GM23338 (cell line): ENCODE data around the gene SLC1A3. TPM values are rescaled to one million over a fixed set of nuclear protein-coding genes. Genes with fewer than 3 reads are reported as not detected.

Source experiments
- ATAC-seq: fragments of 200-7000 bp; cut with Tn5 transposase; 3 replicates; pipeline ENCODE4 v1.9.1; 2020
- DNase-seq: peaks from one replicate; pipeline ENCODE4 v3.0.0-alpha.2; 2015; ENCODE audit warnings: low spot score
- H2AFZ ChIP-seq: fragments of 200-600 bp; sonication (generic); 2 replicates; pipeline ENCODE4 v1.8.0; 2016; ENCODE audit warnings: antibody characterized with exemption, mild to moderate bottlenecking, moderate library complexity
- H3F3A ChIP-seq: fragments of 200-600 bp; sonication (generic); replicated peaks from 2 replicates; pipeline ENCODE4 v1.8.0; 2017; ENCODE audit warnings: antibody characterized with exemption, mixed run types, low read depth
- H3K27ac ChIP-seq: fragments of 200-600 bp; sonication (generic); 2 replicates; pipeline ENCODE4 v1.6.1; 2016; ENCODE audit warnings: low read depth
- H3K27me3 ChIP-seq: fragments of 200-600 bp; sonication (generic); 2 replicates; pipeline ENCODE4 v1.8.0; 2016; ENCODE audit warnings: mild to moderate bottlenecking, mixed run types, moderate library complexity; ENCODE audit not compliant: insufficient read depth
- H3K36me3 ChIP-seq: fragments of 200-600 bp; sonication (generic); 2 replicates; pipeline ENCODE4 v1.8.0; 2016; ENCODE audit warnings: mild to moderate bottlenecking; ENCODE audit not compliant: insufficient read depth
- H3K4me1 ChIP-seq: fragments of 200-600 bp; sonication (generic); 2 replicates; pipeline ENCODE4 v1.8.0; 2016; ENCODE audit warnings: mild to moderate bottlenecking, moderate library complexity; ENCODE audit not compliant: insufficient read depth
- H3K4me2 ChIP-seq: fragments of 200-600 bp; sonication (generic); 2 replicates; pipeline ENCODE4 v1.7.1; 2017; ENCODE audit warnings: mixed run types
- H3K4me3 ChIP-seq: fragments of 200-600 bp; sonication (generic); 2 replicates; pipeline ENCODE4 v1.6.1; 2016; ENCODE audit warnings: mixed run types
- H3K79me2 ChIP-seq: fragments of 200-600 bp; sonication (generic); replicated peaks from 2 replicates; pipeline ENCODE4 v1.8.0; 2017; ENCODE audit warnings: mild to moderate bottlenecking; ENCODE audit not compliant: insufficient read depth
- H3K9me2 ChIP-seq: fragments of 200-600 bp; sonication (generic); 2 replicates; pipeline ENCODE4 v1.8.0; 2017; ENCODE audit not compliant: insufficient read depth
- H4K20me1 ChIP-seq: fragments of 200-600 bp; sonication (generic); replicated peaks from 2 replicates; pipeline ENCODE4 v1.8.0; 2017; ENCODE audit warnings: mild to moderate bottlenecking; ENCODE audit not compliant: insufficient read depth
- H3K27ac Mint-ChIP-seq: 2 replicates; pipeline ENCODE4 v1.8.0; 2020; ENCODE audit warnings: inconsistent platforms, mild to moderate bottlenecking, moderate library complexity, mixed read lengths
- H3K27me3 Mint-ChIP-seq: 3 replicates; pipeline ENCODE4 v1.8.0; 2022; ENCODE audit warnings: low read depth, mild to moderate bottlenecking, moderate library complexity, mixed read lengths, inconsistent platforms; ENCODE audit not compliant: insufficient read depth, poor library complexity
- H3K36me3 Mint-ChIP-seq: 3 replicates; pipeline ENCODE4 v1.8.0; 2021; ENCODE audit warnings: low read depth, mild to moderate bottlenecking, inconsistent platforms, moderate library complexity, mixed read lengths
- H3K4me1 Mint-ChIP-seq: 3 replicates; pipeline ENCODE4 v1.8.0; 2020; ENCODE audit warnings: mild to moderate bottlenecking, inconsistent platforms, mixed read lengths
- H3K4me3 Mint-ChIP-seq: 3 replicates; pipeline ENCODE4 v1.8.0; 2021; ENCODE audit warnings: moderate library complexity, mild to moderate bottlenecking, inconsistent platforms, mixed read lengths
- H3K9me3 Mint-ChIP-seq: 3 replicates; pipeline ENCODE4 v1.8.0; 2020; ENCODE audit warnings: moderate library complexity, mild to moderate bottlenecking, inconsistent platforms, mixed read lengths
- CREB1 ChIP-seq: fragments of 250-450 bp; sonication (Bioruptor Pico); IDR thresholded peaks from 2 replicates; pipeline ENCODE4 v1.5.0; 2020; ENCODE audit warnings: low read depth, mild to moderate bottlenecking, moderate library complexity
- CTCF ChIP-seq, 2 experiments: fragments of 200-600 bp in 1 of 2; sonication (generic) in 1 of 2; conservative IDR thresholded peaks; 2 replicates each; pipeline versions ENCODE4 v1.5.1 to v1.6.1; 2016 to 2017; ENCODE audit warnings: antibody characterized with exemption in 2 of 2, low read depth in 2 of 2, mild to moderate bottlenecking in 2 of 2, moderate library complexity in 1 of 2
- ETS1 ChIP-seq: IDR thresholded peaks from 2 replicates; pipeline ENCODE4 v1.6.1; 2016; ENCODE audit warnings: antibody characterized with exemption
- EZH2 ChIP-seq: fragments of 200-600 bp; sonication (generic); IDR thresholded peaks from one replicate; pipeline ENCODE4 v1.8.0; 2017; ENCODE audit warnings: antibody characterized with exemption, mild to moderate bottlenecking, low read depth; ENCODE audit not compliant: unreplicated experiment
- EZH2phosphoT487 ChIP-seq: fragments of 200-600 bp; sonication (generic); IDR thresholded peaks from one replicate; pipeline ENCODE4 v1.8.1; 2018; ENCODE audit warnings: antibody characterized with exemption; ENCODE audit not compliant: unreplicated experiment
- JUNB ChIP-seq: IDR thresholded peaks from one replicate; pipeline ENCODE4 v1.6.1; 2016; ENCODE audit warnings: antibody characterized with exemption; ENCODE audit not compliant: unreplicated experiment
- NANOG ChIP-seq: IDR thresholded peaks from 2 replicates; pipeline ENCODE4 v1.6.1; 2016; ENCODE audit warnings: antibody characterized with exemption, borderline replicate concordance
- POLR2AphosphoS5 ChIP-seq: IDR thresholded peaks from 2 replicates; pipeline ENCODE4 v1.6.1; 2016; ENCODE audit warnings: antibody characterized with exemption, low read depth
- REST ChIP-seq: IDR thresholded peaks from one replicate; pipeline ENCODE4 v1.6.1; 2018; ENCODE audit warnings: antibody characterized with exemption; ENCODE audit not compliant: unreplicated experiment
- STAT1 ChIP-seq: IDR thresholded peaks from one replicate; pipeline ENCODE4 v1.6.1; 2016; ENCODE audit warnings: antibody characterized with exemption; ENCODE audit not compliant: unreplicated experiment
- ZNF114 ChIP-seq: fragments of 250-450 bp; sonication (Bioruptor Pico); IDR thresholded peaks from 2 replicates; pipeline ENCODE4 v1.5.0; 2020; ENCODE audit warnings: mild to moderate bottlenecking, moderate library complexity
- ZNF331 ChIP-seq: fragments of 250-450 bp; sonication (Bioruptor Pico); IDR thresholded peaks from 2 replicates; pipeline ENCODE4 v1.5.0; 2020; ENCODE audit warnings: low read depth, mild to moderate bottlenecking, moderate library complexity
- ZNF462 ChIP-seq: fragments of 250-450 bp; sonication (Bioruptor Pico); IDR thresholded peaks from 2 replicates; pipeline ENCODE4 v1.5.0; 2020; ENCODE audit warnings: mild to moderate bottlenecking, moderate library complexity
- polyA plus RNA-seq: library from polyadenylated mRNA; unstranded; fragments of >200 nt; fragmentation: Nextera tagmentation; extraction: Ambion mirVana; gene quantifications from 2 replicates; pipeline ENCODE4 v1.2.1, GENCODE V29; 2016
- total RNA-seq: library from RNA; depleted of rRNA; stranded (reverse); fragments of >200 nt; shearing (Covaris generic); gene quantifications from 2 replicates; pipeline ENCODE4 v1.2.3, GENCODE V29; 2014

The SLC1A3 gene
- total and polyA plus RNA-seq, 2 experiments from 2014 or later = 29.0 to 40.7 TPM

- H3K36me3 ChIP-seq = peaks cover 6% of the 10 kb centered on the region
- ATAC-seq = no peak
- no peaks in the 10 kb centered on the region for H3K27me3 Mint-ChIP-seq
- H3F3A ChIP-seq = no peaks in the 10 kb centered on the region
- no peak overlapping the region for H3K4me3 Mint-ChIP-seq
- no peak overlapping the region for H3K4me2 ChIP-seq
- DNase-seq = no peak
- H3K4me3 ChIP-seq = no peak overlapping the region
- H3K27me3 ChIP-seq = no peaks in the 10 kb centered on the region
- no peaks in the 10 kb centered on the region for H3K36me3 Mint-ChIP-seq
- no peak overlapping the region for H3K27ac ChIP-seq
- H3K9me2 ChIP-seq = no peaks in the 10 kb centered on the region
- H3K9me3 Mint-ChIP-seq = no peaks in the 10 kb centered on the region
- no peak overlapping the region for H2AFZ ChIP-seq
- no peak overlapping the region for H3K27ac Mint-ChIP-seq
- no peaks in the 10 kb centered on the region; the same call in 1 of the 2 replicates for H4K20me1 ChIP-seq
- H3K4me1 Mint-ChIP-seq = peaks cover 18% of the 10 kb centered on the region
- no peaks in the 10 kb centered on the region for H3K4me1 ChIP-seq
- H3K79me2 ChIP-seq = no peaks in the 10 kb centered on the region
- TF ChIP-seq ZNF114 (CRISPR knock-in tag) (no peak), POLR2AphosphoS5 (no peak), ZNF462 (CRISPR knock-in tag) (no peak), CTCF (conservative IDR thresholded peaks at IDR 0.05; ENCODE audit: low read depth in 2 of 2) (no peak), JUNB (no peak), EZH2phosphoT487 (no peak), NANOG (no peak), REST (no peak), ETS1 (no peak), CREB1 (CRISPR knock-in tag) (no peak), STAT1 (no peak), ZNF331 (CRISPR knock-in tag) (no peak), EZH2 (no peak)
Observed at GRCh38 chr5:36667824-36668223, 61.4 kb downstream of the SLC1A3 start.
